Endometrial microvascular endothelial cells (primary cell): ENCODE data around the gene NCAM1. TPM values are rescaled to one million over a fixed set of nuclear protein-coding genes. Genes with fewer than 3 reads are reported as not detected.

Experiments used
- in situ Hi-C: cut with HindIII; loops from 2 replicates; pipeline ENCODE4 v1.10.0; 2017; ENCODE audit warnings: low sequenced_read_pairs, low pct_unique_long_range_greater_than_20kb; ENCODE audit errors: inconsistent ontology term
- total RNA-seq: library from RNA; depleted of rRNA; stranded (reverse); fragments of >200 nt; gene quantifications from one replicate; pipeline ENCODE4 v1.2.3, GENCODE V29; 2015; ENCODE audit errors: inconsistent ontology term

NCAM1 gene
- total RNA-seq, 1 donor from 2014 or later, result not detected

- in situ Hi-C loops, result no loop called here
Measured at GRCh38 chr11:112965656-112966055, 4.4 kb downstream of the NCAM1 start.

GRCh38 chr11:112966561-112966960 is 5.3 kb downstream of the NCAM1 start:
- in situ Hi-C loops, result no loop called here

GRCh38 chr11:112967082-112967481 is 5.9 kb downstream of the NCAM1 start:
- in situ Hi-C loops, result no loop called here

GRCh38 chr11:112968941-112969713 is 7.9 kb downstream of the NCAM1 start:
- in situ Hi-C loops, result no loop called here

- in situ Hi-C loops, result no loop called here
Measured at GRCh38 chr11:112971195-112971594, 10.0 kb downstream of the NCAM1 start.

- in situ Hi-C loops, result no loop called here
Measured at GRCh38 chr11:112971827-112972226, 10.6 kb downstream of the NCAM1 start.

- in situ Hi-C loops, result no loop called here
Measured at GRCh38 chr11:112972399-112973145, 11.4 kb downstream of the NCAM1 start.

GRCh38 chr11:112975051-112975450 is 13.8 kb downstream of the NCAM1 start:
- in situ Hi-C loops, result no loop called here

GRCh38 chr11:112975493-112975892 is 14.3 kb downstream of the NCAM1 start:
- in situ Hi-C loops, result no loop called here

GRCh38 chr11:112977755-112978154 is 16.5 kb downstream of the NCAM1 start:
- in situ Hi-C loops, result no loop called here

- in situ Hi-C loops, result no loop called here
Measured at GRCh38 chr11:112983887-112984286, 22.7 kb downstream of the NCAM1 start.

GRCh38 chr11:112989198-112989597 is 28.0 kb downstream of the NCAM1 start:
- in situ Hi-C loops, result no loop called here

GRCh38 chr11:112993808-112994207 is 32.6 kb downstream of the NCAM1 start:
- in situ Hi-C loops, result no loop called here

GRCh38 chr11:112995423-112996090 is 34.3 kb downstream of the NCAM1 start:
- in situ Hi-C loops, result no loop called here

GRCh38 chr11:112996994-112997393 is 35.8 kb downstream of the NCAM1 start:
- in situ Hi-C loops, result no loop called here

- in situ Hi-C loops, result no loop called here
Measured at GRCh38 chr11:112997857-112998466, 36.7 kb downstream of the NCAM1 start.

- in situ Hi-C loops, result no loop called here
Measured at GRCh38 chr11:112999520-112999919, 38.3 kb downstream of the NCAM1 start.

- in situ Hi-C loops, result no loop called here
Measured at GRCh38 chr11:113001709-113002108, 40.5 kb downstream of the NCAM1 start.

- in situ Hi-C loops, result no loop called here
Measured at GRCh38 chr11:113006896-113007445, 45.8 kb downstream of the NCAM1 start.
